SK-N-SH treated with all-trans-retinoic acid at 6 μM for 48 hours (cell line): ENCODE results near the gene DUSP3.

ENCODE experiments used
- ARNTL ChIP-seq: fragments of 450-650 bp; formaldehyde crosslinking; IDR thresholded peaks from 2 replicates; pipeline ENCODE4 v1.5.0; 2020; ENCODE audit warnings: low read depth, mild to moderate bottlenecking, moderate library complexity, borderline replicate concordance
- CSRNP3 ChIP-seq: fragments of 250-450 bp; sonication (Bioruptor Pico); IDR thresholded peaks from 2 replicates; pipeline ENCODE4 v1.5.1; 2021; ENCODE audit warnings: mild to moderate bottlenecking, moderate library complexity
- ISL1 ChIP-seq: fragments of 250-450 bp; sonication (Bioruptor Pico); IDR thresholded peaks from 2 replicates; pipeline ENCODE4 v2.1.2; 2022; ENCODE audit warnings: mild to moderate bottlenecking, moderate library complexity
- OSR1 ChIP-seq: fragments of 250-450 bp; sonication (Bioruptor Pico); IDR thresholded peaks from 2 replicates; pipeline ENCODE4 v1.8.0; 2022; ENCODE audit warnings: moderate library complexity, mild to moderate bottlenecking, inconsistent platforms
- PATZ1 ChIP-seq: fragments of 250-450 bp; sonication (Bioruptor Pico); IDR thresholded peaks from 2 replicates; pipeline ENCODE4 v1.8.0; 2020; ENCODE audit warnings: mild to moderate bottlenecking, moderate library complexity, borderline replicate concordance
- ZFP3 ChIP-seq: fragments of 250-450 bp; sonication (Bioruptor Pico); IDR thresholded peaks from 2 replicates; pipeline ENCODE4 v1.5.0; 2020; ENCODE audit warnings: mild to moderate bottlenecking, moderate library complexity
- ZNF70 ChIP-seq: fragments of 450-650 bp; formaldehyde crosslinking; IDR thresholded peaks from 2 replicates; pipeline ENCODE4 v1.5.0; 2020; ENCODE audit warnings: mild to moderate bottlenecking, moderate library complexity

GRCh38 chr17:43768943-43769342, 9.8 kb downstream of the DUSP3 start:
- TF ChIP-seq PATZ1 (CRISPR knock-in tag): no peak
- TF ChIP-seq ARNTL (CRISPR knock-in tag): no peak
- no peak for TF ChIP-seq CSRNP3 (CRISPR knock-in tag)
- no peak for TF ChIP-seq ZNF70 (CRISPR knock-in tag)
- TF ChIP-seq ZFP3 (CRISPR knock-in tag): no peak
- TF ChIP-seq OSR1: no peak
- TF ChIP-seq ISL1 (CRISPR knock-in tag): no peak
